CD4-positive, alpha-beta T cell (primary cell): Measurements from ENCODE around the gene GRIK5. TPM values are rescaled to one million over a fixed set of nuclear protein-coding genes. Genes with fewer than 3 reads are reported as not detected.

ENCODE experiments used
- ATAC-seq: fragments of 200-7000 bp; cut with Tn5 transposase; one replicate; pipeline ENCODE4 v1.10.0; 2022; ENCODE audit warnings: mild to moderate bottlenecking; ENCODE audit not compliant: poor library complexity
- CTCF ChIA-PET: fragments of 350-600 bp; sonication (Branson Sonifier 250); formaldehyde crosslinking; loops from one replicate; lab custom pipeline; 2021; ENCODE audit warnings: antibody characterized with exemption, inconsistent platforms; lab: Charles Lee
- POLR2A ChIA-PET: fragments of 350-600 bp; sonication (Branson Sonifier 250); formaldehyde crosslinking; loops from one replicate; lab custom pipeline; 2021; ENCODE audit warnings: antibody characterized with exemption, inconsistent platforms; lab: Charles Lee
- DNase-seq, 14 experiments: peaks; one replicate each; pipeline ENCODE4 v3.0.0-alpha.2; 2013 to 2020; ENCODE audit warnings: mixed read lengths in 2 of 14
- H3K27ac ChIP-seq, 2 donors: one replicate each; pipeline versions ENCODE4 v1.5.1 to v1.7.0; 2013; ENCODE audit warnings: low read length in 2 of 2, low read depth in 1 of 2, mild to moderate bottlenecking in 1 of 2
- H3K27me3 ChIP-seq, 2 experiments: 1 replicate in 1 of 2; 2 replicates in 1 of 2; pipeline versions ENCODE4 v1.6.1 to v1.7.0; 2013; ENCODE audit warnings: low read length in 2 of 2, control low read depth in 1 of 2, mild to moderate bottlenecking in 1 of 2, moderate library complexity in 1 of 2; ENCODE audit not compliant: insufficient read depth in 2 of 2, control insufficient read depth in 1 of 2
- H3K36me3 ChIP-seq: one replicate; pipeline ENCODE4 v1.6.1; 2013; ENCODE audit warnings: low read length, control low read depth; ENCODE audit not compliant: insufficient read depth
- H3K4me1 ChIP-seq: one replicate; pipeline ENCODE4 v1.6.1; 2013; ENCODE audit warnings: low read length, control low read depth; ENCODE audit not compliant: insufficient read depth
- H3K4me3 ChIP-seq: one replicate; pipeline ENCODE4 v1.5.1; 2013; ENCODE audit warnings: mild to moderate bottlenecking, low read length, moderate library complexity
- H3K9me3 ChIP-seq, 2 experiments: 1 replicate in 1 of 2; 2 replicates in 1 of 2; pipeline versions ENCODE4 v1.6.1 to v1.7.0; 2013; ENCODE audit warnings: low read length in 2 of 2, mild to moderate bottlenecking in 2 of 2, control low read depth in 1 of 2, moderate library complexity in 1 of 2; ENCODE audit not compliant: control insufficient read depth in 1 of 2, insufficient read depth in 1 of 2
- H3K27ac Mint-ChIP-seq: one replicate; pipeline ENCODE4 v1.8.0; 2020; ENCODE audit warnings: mixed read lengths
- H3K27me3 Mint-ChIP-seq: one replicate; pipeline ENCODE4 v1.8.0; 2021; ENCODE audit warnings: mixed read lengths
- H3K36me3 Mint-ChIP-seq: one replicate; pipeline ENCODE4 v1.8.0; 2021; ENCODE audit warnings: low read depth, mixed read lengths
- H3K4me1 Mint-ChIP-seq: one replicate; pipeline ENCODE4 v1.8.0; 2021; ENCODE audit warnings: low read depth, mixed read lengths
- H3K4me3 Mint-ChIP-seq: one replicate; pipeline ENCODE4 v1.8.0; 2020; ENCODE audit warnings: mild to moderate bottlenecking, mixed read lengths
- H3K9me3 Mint-ChIP-seq: one replicate; pipeline ENCODE4 v1.8.0; 2020; ENCODE audit warnings: mixed read lengths
- CTCF ChIP-seq: fragments of 200-600 bp; IDR thresholded peaks from one replicate; pipeline ENCODE4 v1.8.0; 2022; ENCODE audit warnings: antibody characterized with exemption, mild to moderate bottlenecking
- intact Hi-C, 2 experiments: fragments of 100-400 bp; cut with DNase I in 1 of 2; cut with micrococcal nuclease in 1 of 2; formaldehyde crosslinking; loops; one replicate each; pipeline versions ENCODE4 v1.15.1 to v1.9.0; 2023 to 2025; cut with DNase I, micrococcal nuclease
- total RNA-seq, 174 experiments: library from RNA in 2 of 174; stranded (reverse) in 2 of 174; gene quantifications; one replicate each; pipeline ENCODE4 v1.2.3 and lab custom pipeline; 2021 to 2026

The GRIK5 gene
- total RNA-seq, 2 experiments from 2014 or later: 0.66 to 0.75 TPM

- H3K27ac ChIP-seq: no peak overlapping the region
- ATAC-seq (no peak), DNase-seq (peak in 4 of 14 experiments; percentile 3 to 22 (median 16))
- no peaks in the 10 kb centered on the region for H3K36me3 ChIP-seq
- Mint-ChIP-seq H3K36me3 (no peaks in the 10 kb centered on the region), H3K27me3 (peaks cover 24% of the 10 kb centered on the region), H3K4me3 (no peak overlapping the region), H3K9me3 (no peaks in the 10 kb centered on the region), H3K4me1 (no peaks in the 10 kb centered on the region), H3K27ac (no peak overlapping the region)
- peak; percentile 20 for TF ChIP-seq CTCF
- intact Hi-C loops: no loop called here
- no peaks in the 10 kb centered on the region for H3K9me3 ChIP-seq
- peaks cover 0 to 6% of the 10 kb centered on the region in 2 experiments for H3K27me3 ChIP-seq
- CTCF ChIA-PET: no interaction called here
- no peak overlapping the region for H3K4me3 ChIP-seq
- no peaks in the 10 kb centered on the region for H3K4me1 ChIP-seq
- POLR2A ChIA-PET: interaction anchor here (0.7 kb wide), 1 partner anchor 169 kb away, joined by 3 read pairs; no protein-coding TSS in a partner anchor
Measured at GRCh38 chr19:42028304-42029216, 41.4 kb downstream of the GRIK5 start.

GRCh38 chr19:42024622-42025111 is 45.3 kb downstream of the GRIK5 start:
- H3K27me3 ChIP-seq: peaks cover 0 to 6% of the 10 kb centered on the region in 2 experiments
- H3K4me1 Mint-ChIP-seq: no peaks in the 10 kb centered on the region
- ChIA-PET POLR2A (no interaction called here), CTCF (no interaction called here)
- H3K4me3 ChIP-seq: no peak overlapping the region
- intact Hi-C loops: no loop called here
- H3K9me3 ChIP-seq: no peaks in the 10 kb centered on the region
- no peaks in the 10 kb centered on the region for H3K36me3 ChIP-seq
- H3K27ac ChIP-seq: no peak overlapping the region
- TF ChIP-seq CTCF: no peak
- no peak overlapping the region for H3K27ac Mint-ChIP-seq
- no peak overlapping the region for H3K4me3 Mint-ChIP-seq
- H3K36me3 Mint-ChIP-seq: no peaks in the 10 kb centered on the region
- no peaks in the 10 kb centered on the region for H3K4me1 ChIP-seq
- ATAC-seq (no peak), DNase-seq (no peak)
- no peaks in the 10 kb centered on the region for H3K9me3 Mint-ChIP-seq
- peaks cover 20% of the 10 kb centered on the region for H3K27me3 Mint-ChIP-seq

GRCh38 chr19:42023943-42024260 is 46.1 kb downstream of the GRIK5 start:
- H3K4me1 ChIP-seq: no peaks in the 10 kb centered on the region
- TF ChIP-seq CTCF: no peak
- DNase-seq: no peak
- intact Hi-C loops: no loop called here
- Mint-ChIP-seq H3K27ac (no peak overlapping the region), H3K36me3 (no peaks in the 10 kb centered on the region), H3K4me1 (no peaks in the 10 kb centered on the region), H3K27me3 (peaks cover 20% of the 10 kb centered on the region), H3K4me3 (no peak overlapping the region), H3K9me3 (no peaks in the 10 kb centered on the region)
- H3K27me3 ChIP-seq: peaks cover 0 to 6% of the 10 kb centered on the region in 2 experiments
- CTCF ChIA-PET: no interaction called here
- H3K4me3 ChIP-seq: no peak overlapping the region
- no peaks in the 10 kb centered on the region for H3K9me3 ChIP-seq
- no peaks in the 10 kb centered on the region for H3K36me3 ChIP-seq
- POLR2A ChIA-PET: no interaction called here
- ATAC-seq: no peak
- H3K27ac ChIP-seq: no peak overlapping the region
